Amygdala (tissue), 56 donors: Measurements from ENCODE around the gene STATH.
"Not testable (repeated sequence)": the region's sequence is repeated elsewhere in the genome, so short reads cannot be mapped to it uniquely, and the experiment has no call there.

ENCODE experiments used
- DNase-seq, 56 donors: peaks; one replicate each; lab custom pipeline; 2025; lab: John Stamatoyannopoulos, UW

STATH gene

GRCh38 chr4:69995526-69996016 is at the start of gene STATH:
Gene STATH, plus strand, starts transcription at chr4:69995966. Its CDS starts 2,472 bp downstream, at chr4:69998438.
- no peak for DNase-seq

GRCh38 chr4:69951602-69952001 is 44.2 kb upstream of the STATH start:
- DNase-seq: no peak

DNA sequence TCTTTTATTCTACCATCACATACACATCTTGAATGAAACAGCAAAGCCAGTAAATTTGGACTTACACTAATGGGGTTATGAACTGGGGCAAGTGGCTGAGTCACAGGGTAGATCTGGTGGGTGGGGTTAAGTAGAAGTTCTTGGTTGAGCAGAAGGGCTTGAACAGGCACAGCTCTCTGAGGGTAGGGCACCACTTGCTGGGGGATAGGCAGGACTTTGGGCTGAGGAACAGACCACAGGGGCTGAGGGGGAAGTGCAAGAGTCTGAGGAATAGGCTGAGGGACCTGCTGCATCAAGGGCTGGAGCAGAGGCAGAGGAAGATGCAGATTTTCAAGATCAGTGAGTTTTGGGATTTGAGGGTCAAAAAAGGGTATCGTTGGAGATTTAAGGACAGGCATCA is 38.6 kb upstream of the STATH start:
- DNase-seq: no peak

GRCh38 chr4:69965628-69966027 is 30.1 kb upstream of the STATH start, which contains the start of gene CSN2:
Gene CSN2, minus strand, starts transcription at chr4:69965728. Its CDS starts 4,733 bp downstream, at chr4:69960995.
- DNase-seq: no peak

DNA sequence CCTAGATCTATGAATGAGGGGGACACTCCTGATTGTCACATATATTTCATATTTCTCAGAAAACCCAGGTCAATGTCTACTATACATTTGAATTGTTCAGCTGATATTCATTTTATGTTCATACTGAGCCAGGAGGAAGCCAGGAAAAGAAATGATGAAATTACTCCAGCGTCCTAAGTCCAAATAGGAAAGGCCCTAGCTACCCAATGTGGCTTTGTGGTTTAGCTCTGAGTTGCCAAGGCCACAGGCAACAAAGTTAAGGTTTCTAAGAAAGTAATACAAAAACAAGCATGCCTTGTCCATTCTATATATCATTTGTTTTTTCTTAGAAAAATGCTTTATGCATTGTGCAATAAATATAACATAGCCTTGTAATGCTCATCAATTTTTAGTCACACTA is 25.7 kb upstream of the STATH start:
- DNase-seq: no peak

DNA sequence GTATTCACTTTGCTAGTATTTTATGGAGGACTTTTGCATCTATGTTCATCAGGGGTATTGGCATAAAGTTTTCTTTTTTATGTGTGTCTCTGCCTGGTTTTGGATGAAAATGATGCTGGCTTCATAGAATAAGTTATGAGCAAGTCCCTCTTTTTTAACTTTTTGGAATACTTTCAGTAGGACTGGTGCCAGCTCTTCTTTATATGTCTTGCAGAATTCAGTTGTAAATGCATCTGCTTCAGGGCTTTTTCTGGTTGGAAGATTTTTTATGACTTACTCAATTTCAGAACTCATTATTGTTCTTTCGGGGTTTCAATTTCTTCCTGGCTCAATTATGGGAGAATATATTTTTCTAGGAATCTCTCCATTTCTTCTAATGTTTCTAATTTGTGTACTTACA is 21.1 kb upstream of the STATH start:
- DNase-seq: no peak

GRCh38 chr4:69977582-69977981 is 18.2 kb upstream of the STATH start:
- DNase-seq: no peak

DNA sequence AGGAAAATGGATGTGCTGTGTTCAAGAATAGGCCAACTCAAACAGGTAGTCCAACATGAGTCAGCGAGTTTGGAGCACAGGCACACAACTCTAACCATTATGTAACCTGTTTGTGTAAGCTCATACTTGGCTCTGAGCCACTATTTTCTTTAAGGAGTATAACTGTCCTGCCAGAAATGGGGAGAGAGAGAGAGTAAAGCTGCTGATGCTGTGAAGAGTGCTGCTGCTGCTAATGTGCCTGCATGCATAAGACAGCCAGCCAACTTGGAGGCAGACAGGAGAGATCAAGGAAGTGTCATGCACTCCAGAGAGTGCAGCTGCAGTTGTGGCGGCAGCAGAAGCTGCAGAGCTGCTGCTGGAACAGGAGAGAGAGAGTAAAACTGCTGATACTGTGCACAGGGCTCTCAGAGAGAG is 11.7 kb upstream of the STATH start:
- peak in 2 of 56 donors; percentile 3 to 20 for DNase-seq

DNA sequence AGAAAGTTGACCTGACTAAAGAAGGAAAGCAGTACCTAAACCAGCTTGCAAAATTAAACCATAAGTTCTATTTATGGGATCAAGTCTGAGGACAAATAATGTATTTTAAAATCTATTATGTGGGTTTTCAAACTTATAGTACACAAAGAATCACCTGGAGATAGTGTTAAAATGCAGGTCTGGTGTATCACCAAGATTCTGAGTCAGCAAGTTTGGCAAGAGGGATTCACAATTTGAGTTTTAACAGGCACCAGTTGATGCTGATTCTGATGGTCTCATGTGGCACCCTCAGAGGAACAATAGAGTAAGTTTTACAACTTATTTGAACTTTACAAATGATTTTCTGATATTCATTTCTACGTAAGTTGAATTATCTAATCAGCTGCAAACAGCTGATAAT is 9.1 kb upstream of the STATH start:
- DNase-seq: no peak

- no peak for DNase-seq
Observed at GRCh38 chr4:69991016-69991415, 4.8 kb upstream of the STATH start.

DNA sequence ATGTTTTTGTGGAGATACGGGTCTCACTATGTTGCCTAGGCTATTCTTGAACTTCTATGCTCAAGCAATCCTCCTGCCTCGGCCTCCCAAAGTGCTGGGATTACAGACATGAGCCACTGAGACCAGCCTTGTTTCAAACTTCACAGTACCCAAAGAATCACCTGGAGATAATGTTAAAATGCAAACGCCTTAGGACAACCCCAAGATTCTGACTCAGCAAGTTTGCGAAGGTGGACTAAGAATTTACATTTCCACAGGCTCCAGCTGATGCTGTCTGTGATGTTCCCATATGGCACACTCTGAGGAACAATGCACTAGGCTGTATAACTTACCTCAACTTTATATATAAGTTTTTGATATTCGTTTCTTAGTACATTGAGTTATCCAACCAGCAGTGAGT is 984 bp upstream of the STATH start:
- DNase-seq: no peak

DNA sequence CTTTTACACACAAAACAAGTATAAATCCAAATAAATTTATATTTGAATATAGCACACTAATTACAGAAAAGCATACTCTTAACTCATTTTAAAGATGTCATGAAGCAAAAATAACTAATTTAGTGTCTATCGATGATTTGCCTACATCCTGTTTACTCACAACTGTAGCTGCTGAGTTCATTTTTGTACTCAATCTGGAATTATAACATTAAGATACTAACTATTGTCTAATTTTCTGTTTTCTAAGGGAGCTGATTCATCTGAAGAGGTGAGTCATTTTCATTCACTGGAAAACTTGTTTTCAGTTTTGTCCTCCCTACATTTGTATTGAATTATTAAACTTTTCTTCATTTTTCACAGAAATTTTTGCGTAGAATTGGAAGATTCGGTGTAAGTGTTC is 3.7 kb downstream of the STATH start:
- no peak for DNase-seq

DNA sequence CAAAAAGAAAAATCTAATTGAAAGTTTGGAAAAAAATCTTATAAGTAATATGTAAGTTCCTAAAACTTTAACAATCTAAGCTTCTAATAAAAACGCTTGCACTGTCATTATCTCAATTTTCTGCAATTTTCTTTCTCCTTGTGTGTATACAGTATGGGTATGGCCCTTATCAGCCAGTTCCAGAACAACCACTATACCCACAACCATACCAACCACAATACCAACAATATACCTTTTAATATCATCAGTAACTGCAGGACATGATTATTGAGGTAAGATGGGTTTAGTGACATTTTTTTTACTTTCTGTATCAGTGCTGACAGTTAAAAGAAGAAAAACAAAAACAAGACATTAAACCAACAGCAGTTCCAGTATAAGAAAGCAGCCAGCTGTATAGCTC is 4.9 kb downstream of the STATH start:
- no peak for DNase-seq

DNA sequence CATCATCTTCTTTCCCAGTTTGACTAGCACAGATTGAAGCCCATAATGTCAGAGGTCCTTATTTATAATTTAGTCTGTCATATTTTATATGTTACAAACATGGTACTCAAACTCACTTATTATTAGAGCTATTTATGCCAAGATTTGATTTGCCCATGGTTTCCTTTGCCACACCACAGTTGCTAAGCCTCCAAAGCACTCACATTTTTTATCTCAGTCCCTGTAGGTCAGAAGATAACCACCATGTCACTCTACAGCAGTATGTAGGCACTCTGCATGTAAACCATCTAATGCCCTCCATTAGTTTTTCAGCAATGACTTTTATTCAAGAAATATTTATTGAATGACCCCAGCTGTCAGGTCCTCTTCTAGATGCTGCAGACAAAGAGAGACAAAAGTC is 6.7 kb downstream of the STATH start:
- no peak for DNase-seq

DNA sequence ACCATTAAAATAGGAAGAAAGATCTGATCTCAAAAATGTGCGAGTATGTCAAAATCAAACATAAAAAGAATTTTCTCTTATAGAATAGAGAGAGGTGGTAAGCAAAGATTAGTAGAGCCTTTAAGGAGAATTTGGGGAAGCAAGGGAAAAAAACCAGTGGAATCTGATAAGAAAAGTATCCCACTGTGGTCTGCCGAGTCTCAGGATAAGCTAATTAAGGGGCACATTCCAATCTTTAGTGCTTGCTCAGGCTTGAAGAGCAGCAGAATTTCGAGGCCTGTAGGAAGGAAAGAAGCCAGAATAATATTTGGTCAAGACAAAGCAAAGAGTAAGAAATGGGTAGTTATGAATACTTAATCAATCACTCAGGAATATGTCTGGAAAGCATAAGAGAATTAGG is 13.0 kb downstream of the STATH start:
- no peak for DNase-seq

GRCh38 chr4:70019006-70019405 is 23.2 kb downstream of the STATH start:
- not testable (repeated sequence) for DNase-seq

GRCh38 chr4:70023218-70023617 is 27.5 kb downstream of the STATH start:
- no peak for DNase-seq

GRCh38 chr4:70027011-70027410 is 31.2 kb downstream of the STATH start:
- DNase-seq: no peak

GRCh38 chr4:70028159-70028558 is 32.4 kb downstream of the STATH start, which contains the start of gene HTN3:
Gene HTN3, plus strand, starts transcription at chr4:70028459. Its CDS starts 2,282 bp downstream, at chr4:70030741.
- not testable (repeated sequence) for DNase-seq

- DNase-seq: not testable (repeated sequence)
Observed at GRCh38 chr4:70037559-70037958, 41.8 kb downstream of the STATH start.

- DNase-seq: not testable (repeated sequence)
Observed at GRCh38 chr4:70039928-70040327, 44.2 kb downstream of the STATH start.

GRCh38 chr4:70041652-70042286 is 46.0 kb downstream of the STATH start:
- DNase-seq: no peak

DNA sequence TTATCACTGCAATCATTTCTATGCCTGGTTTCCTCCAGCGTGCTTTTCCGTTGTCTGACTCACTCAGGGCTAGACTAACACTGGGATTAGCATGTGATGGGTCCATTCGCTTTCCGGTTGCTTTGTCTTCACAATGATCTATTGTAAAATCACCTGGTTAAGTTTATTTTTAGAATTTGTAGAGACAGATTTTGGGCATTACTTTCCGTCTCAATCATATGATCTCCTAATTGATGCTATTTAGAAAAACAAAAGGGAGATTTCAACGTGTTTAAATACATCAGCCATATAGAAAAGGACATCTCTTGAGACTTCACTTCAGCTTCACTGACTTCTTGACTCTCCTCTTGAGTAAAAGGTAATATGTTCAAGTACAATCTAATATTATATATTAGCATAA is 54.4 kb downstream of the STATH start, which contains the start of gene HTN1:
Gene HTN1, plus strand, starts transcription at position 301 of the 400 bp plus-strand sequence. CDS start 2,639 bp downstream, outside the sequence.
- DNase-seq: not testable (repeated sequence)
